B cell (primary cell): ENCODE data around the gene RARS1.

Experiments
- EZH2 ChIP-seq: IDR thresholded peaks from 2 replicates; pipeline ENCODE4 v1.6.1; 2012; ENCODE audit warnings: borderline replicate concordance, low read depth, mild to moderate bottlenecking, moderate library complexity, low read length; ENCODE audit not compliant: insufficient read depth, poor library complexity, severe bottlenecking
- TF ChIP-seq, protein P1 (sequence below): fragments of 200-600 bp; IDR thresholded peaks from one replicate; pipeline ENCODE4 v1.8.0; 2022; ENCODE audit warnings: antibody characterized with exemption, mild to moderate bottlenecking

- TF ChIP-seq, protein P1, sequence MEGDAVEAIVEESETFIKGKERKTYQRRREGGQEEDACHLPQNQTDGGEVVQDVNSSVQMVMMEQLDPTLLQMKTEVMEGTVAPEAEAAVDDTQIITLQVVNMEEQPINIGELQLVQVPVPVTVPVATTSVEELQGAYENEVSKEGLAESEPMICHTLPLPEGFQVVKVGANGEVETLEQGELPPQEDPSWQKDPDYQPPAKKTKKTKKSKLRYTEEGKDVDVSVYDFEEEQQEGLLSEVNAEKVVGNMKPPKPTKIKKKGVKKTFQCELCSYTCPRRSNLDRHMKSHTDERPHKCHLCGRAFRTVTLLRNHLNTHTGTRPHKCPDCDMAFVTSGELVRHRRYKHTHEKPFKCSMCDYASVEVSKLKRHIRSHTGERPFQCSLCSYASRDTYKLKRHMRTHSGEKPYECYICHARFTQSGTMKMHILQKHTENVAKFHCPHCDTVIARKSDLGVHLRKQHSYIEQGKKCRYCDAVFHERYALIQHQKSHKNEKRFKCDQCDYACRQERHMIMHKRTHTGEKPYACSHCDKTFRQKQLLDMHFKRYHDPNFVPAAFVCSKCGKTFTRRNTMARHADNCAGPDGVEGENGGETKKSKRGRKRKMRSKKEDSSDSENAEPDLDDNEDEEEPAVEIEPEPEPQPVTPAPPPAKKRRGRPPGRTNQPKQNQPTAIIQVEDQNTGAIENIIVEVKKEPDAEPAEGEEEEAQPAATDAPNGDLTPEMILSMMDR = no peak
- no peak for TF ChIP-seq EZH2
These were observed 16.4 kb downstream of the RARS1 start for GRCh38 chr5:168502563-168503237.
